Measurements from ENCODE around the gene NBEA. TPM values are rescaled to one million over a fixed set of nuclear protein-coding genes. Genes with fewer than 3 reads are reported as not detected.

NBEA gene
- total RNA-seq, 1 donor from 2014 or later, result 12.0 TPM

DNA sequence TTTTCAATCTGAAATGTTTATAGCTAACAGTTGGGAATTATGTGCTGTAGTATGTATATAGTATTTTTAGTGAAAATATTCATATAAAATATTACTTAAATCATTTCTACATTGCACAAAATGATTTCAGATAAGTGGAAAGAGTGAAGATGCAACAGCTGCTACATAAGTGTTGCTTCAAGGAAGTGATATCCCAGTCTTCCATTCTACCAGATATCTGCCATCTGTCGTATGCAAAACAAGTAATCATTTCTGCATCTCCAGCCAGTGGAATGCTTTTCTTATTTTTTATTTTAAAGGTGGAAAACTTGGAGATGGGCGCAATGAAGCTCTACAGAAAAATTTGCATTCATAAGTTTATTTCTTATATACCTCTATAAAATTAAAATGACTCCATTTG is 687.0 kb downstream of the NBEA start:
- Histone ChIP-seq H3K36me3 (no peaks in the 10 kb centered on the region), H3K9me3 (no peaks in the 10 kb centered on the region), H3K4me1 (no peaks in the 10 kb centered on the region), H3K4me3 (no peak overlapping the region), H3K27me3 (no peaks in the 10 kb centered on the region), H3K27ac (no peak overlapping the region)
- intact Hi-C loops (cut with DNase I), result no loop called here
- TF ChIP-seq POLR2A (IDR thresholded peaks at IDR 0.05), result no peak
- no peak for TF ChIP-seq POLR2AphosphoS5 (IDR thresholded peaks at IDR 0.05; ENCODE audit: insufficient read depth in 1 of 2, low read depth in 1 of 2)
- no peak for TF ChIP-seq CTCF (IDR thresholded peaks at IDR 0.05)
- DNase-seq (ENCODE audit: extremely low spot score in 2 of 2), result no peak

DNA sequence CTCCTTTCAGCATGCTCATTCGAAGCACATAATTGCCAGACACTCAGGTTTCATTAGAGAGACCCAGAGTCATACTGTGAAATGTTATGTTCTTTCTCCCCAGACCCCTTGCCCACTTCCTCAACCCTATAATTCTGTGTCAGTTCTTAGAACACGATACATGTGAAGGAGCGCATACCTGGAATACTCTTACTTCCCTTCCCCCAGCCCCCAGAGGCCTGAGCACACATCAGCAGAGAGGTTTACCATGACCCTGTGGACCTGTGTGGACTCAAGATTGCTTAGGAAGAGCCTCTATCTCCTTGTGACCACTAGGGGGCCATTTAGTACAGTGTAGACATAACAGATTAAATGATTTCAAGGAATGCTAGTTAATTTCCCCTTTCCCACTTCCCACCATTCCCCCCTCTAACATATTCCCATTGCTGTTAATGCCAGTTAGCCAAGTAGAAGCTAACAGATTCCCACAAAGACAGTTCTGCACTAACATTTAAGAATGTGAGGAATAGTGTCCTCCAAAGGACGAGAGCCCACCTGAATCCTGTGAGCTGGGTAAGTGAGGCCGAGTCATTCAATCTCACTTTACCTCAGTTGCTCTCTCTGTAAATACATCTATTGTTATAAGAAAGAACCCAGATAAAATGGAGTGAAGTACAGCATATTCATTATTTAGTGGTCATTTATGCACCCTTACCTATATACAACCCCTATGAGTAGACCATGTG is 688.6 kb downstream of the NBEA start:
- TF ChIP-seq CTCF (IDR thresholded peaks at IDR 0.05), result peak in 2 of 3 experiments; percentile 34 to 48
- TF ChIP-seq POLR2AphosphoS5 (IDR thresholded peaks at IDR 0.05; ENCODE audit: insufficient read depth in 1 of 2, low read depth in 1 of 2), result no peak
- intact Hi-C loops (cut with DNase I), result loop anchor here (10.0 kb wide), 1 partner anchor 164 kb away; no protein-coding TSS in a partner anchor

GRCh38 chr13:35631666-35632065 is 689.6 kb downstream of the NBEA start:
- no peak overlapping the region for H3K27ac ChIP-seq
- H3K36me3 ChIP-seq, result no peaks in the 10 kb centered on the region
- no peaks in the 10 kb centered on the region for H3K4me1 ChIP-seq
- no peak for DNase-seq (ENCODE audit: extremely low spot score in 2 of 2)
- no peaks in the 10 kb centered on the region for H3K27me3 ChIP-seq
- no peak overlapping the region for H3K4me3 ChIP-seq
- H3K9me3 ChIP-seq, result no peaks in the 10 kb centered on the region
- TF ChIP-seq POLR2AphosphoS5 (IDR thresholded peaks at IDR 0.05; ENCODE audit: insufficient read depth in 1 of 2, low read depth in 1 of 2) (no peak), CTCF (IDR thresholded peaks at IDR 0.05) (no peak), POLR2A (IDR thresholded peaks at IDR 0.05) (no peak)
- intact Hi-C loops (cut with DNase I), result loop anchor here (10.0 kb wide), 1 partner anchor 163 kb away; no protein-coding TSS in a partner anchor

More for the DNA sequence above, 688.6 kb downstream of the NBEA start:
- no peak for DNase-seq (ENCODE audit: extremely low spot score in 2 of 2)
- H3K4me3 ChIP-seq, result no peak overlapping the region
- H3K27me3 ChIP-seq, result no peaks in the 10 kb centered on the region
- no peaks in the 10 kb centered on the region for H3K9me3 ChIP-seq
- H3K4me1 ChIP-seq, result no peaks in the 10 kb centered on the region
- no peaks in the 10 kb centered on the region for H3K36me3 ChIP-seq
- H3K27ac ChIP-seq, result no peak overlapping the region

- Histone ChIP-seq H3K4me3 (no peak overlapping the region), H3K4me1 (no peaks in the 10 kb centered on the region), H3K27ac (no peak overlapping the region), H3K9me3 (no peaks in the 10 kb centered on the region), H3K36me3 (no peaks in the 10 kb centered on the region), H3K27me3 (no peaks in the 10 kb centered on the region)
- no peak for DNase-seq (ENCODE audit: extremely low spot score in 2 of 2)
- intact Hi-C loops (cut with DNase I), result no loop called here
- TF ChIP-seq POLR2A (IDR thresholded peaks at IDR 0.05) (no peak), POLR2AphosphoS5 (IDR thresholded peaks at IDR 0.05; ENCODE audit: insufficient read depth in 1 of 2, low read depth in 1 of 2) (no peak), CTCF (IDR thresholded peaks at IDR 0.05) (no peak)
Measured at GRCh38 chr13:35643625-35644024, 701.6 kb downstream of the NBEA start.

- no peaks in the 10 kb centered on the region for H3K9me3 ChIP-seq
- DNase-seq (ENCODE audit: extremely low spot score in 2 of 2), result no peak
- no peak overlapping the region for H3K4me3 ChIP-seq
- intact Hi-C loops (cut with DNase I), result no loop called here
- H3K4me1 ChIP-seq, result no peaks in the 10 kb centered on the region
- no peaks in the 10 kb centered on the region for H3K36me3 ChIP-seq
- no peaks in the 10 kb centered on the region for H3K27me3 ChIP-seq
- TF ChIP-seq CTCF (IDR thresholded peaks at IDR 0.05) (no peak), POLR2AphosphoS5 (IDR thresholded peaks at IDR 0.05; ENCODE audit: insufficient read depth in 1 of 2, low read depth in 1 of 2) (no peak), POLR2A (IDR thresholded peaks at IDR 0.05) (no peak)
- no peak overlapping the region for H3K27ac ChIP-seq
Measured at GRCh38 chr13:35646056-35646774, 704.1 kb downstream of the NBEA start.

Measured in vagina (tissue), 2 donors.